GM18870 (cell line): ENCODE data around the gene TMEM178B.

ENCODE experiments used
- ATAC-seq: cut with Tn5 transposase; IDR thresholded peaks from one replicate; pipeline ENCODE4 v1.9.1; 2021; ENCODE audit warnings: moderate library complexity; ENCODE audit not compliant: unreplicated experiment

TMEM178B gene

GRCh38 chr7:141511316-141511675, 437.4 kb downstream of the TMEM178B start:
- no peak for ATAC-seq

GRCh38 chr7:141511676-141512396, 438.0 kb downstream of the TMEM178B start:
- ATAC-seq = no peak

GRCh38 chr7:141512597-141512996, 438.7 kb downstream of the TMEM178B start:
- no peak for ATAC-seq

GRCh38 chr7:141513720-141514119, 439.9 kb downstream of the TMEM178B start:
- ATAC-seq = no peak

GRCh38 chr7:141515941-141516340, 442.1 kb downstream of the TMEM178B start:
- ATAC-seq = no peak

- no peak for ATAC-seq
Measured at GRCh38 chr7:141519623-141520022, 445.8 kb downstream of the TMEM178B start.

GRCh38 chr7:141522657-141523342, 448.9 kb downstream of the TMEM178B start:
- no peak for ATAC-seq

GRCh38 chr7:141525973-141526514, 452.2 kb downstream of the TMEM178B start:
- ATAC-seq = no peak

GRCh38 chr7:141527076-141527475, 453.2 kb downstream of the TMEM178B start:
- no peak for ATAC-seq

GRCh38 chr7:141528399-141528798, 454.5 kb downstream of the TMEM178B start:
- ATAC-seq = no peak
